Ishikawa (cell line): ENCODE results near the gene C2CD2.

Source experiments
- CEBPB ChIP-seq: IDR thresholded peaks from 2 replicates; pipeline ENCODE4 v1.6.1; 2012
- CREB1 ChIP-seq: IDR thresholded peaks from 2 replicates; pipeline ENCODE4 v1.6.1; 2012; ENCODE audit warnings: low read depth
- EGR1 ChIP-seq: IDR thresholded peaks from 2 replicates; pipeline ENCODE4 v1.6.1; 2012
- EP300 ChIP-seq: IDR thresholded peaks from 2 replicates; pipeline ENCODE4 v1.6.1; 2012; ENCODE audit warnings: borderline replicate concordance
- FOXM1 ChIP-seq: IDR thresholded peaks from 2 replicates; pipeline ENCODE4 v1.6.1; 2012; ENCODE audit warnings: low read depth, borderline replicate concordance
- NFIC ChIP-seq: IDR thresholded peaks from 2 replicates; pipeline ENCODE4 v1.6.1; 2012
- RAD21 ChIP-seq: IDR thresholded peaks from 2 replicates; pipeline ENCODE4 v1.6.1; 2012; ENCODE audit warnings: low read depth
- REST ChIP-seq: IDR thresholded peaks from 2 replicates; pipeline ENCODE4 v1.6.1; 2012; ENCODE audit warnings: low read depth, mild to moderate bottlenecking
- TAF1 ChIP-seq: IDR thresholded peaks from 2 replicates; pipeline ENCODE4 v1.6.1; 2012; ENCODE audit warnings: low read depth, mild to moderate bottlenecking
- TCF12 ChIP-seq: IDR thresholded peaks from 2 replicates; pipeline ENCODE4 v1.6.1; 2012; ENCODE audit warnings: low read depth
- TEAD4 ChIP-seq: IDR thresholded peaks from 2 replicates; pipeline ENCODE4 v1.6.1; 2012
- USF1 ChIP-seq: IDR thresholded peaks from 2 replicates; pipeline ENCODE4 v1.6.1; 2012
- YY1 ChIP-seq: IDR thresholded peaks from 2 replicates; pipeline ENCODE4 v1.6.1; 2012; ENCODE audit warnings: low read depth
- ZBTB7A ChIP-seq: IDR thresholded peaks from 2 replicates; pipeline ENCODE4 v1.6.1; 2012; ENCODE audit warnings: low read depth
- TF ChIP-seq, protein P1 (sequence below): IDR thresholded peaks from 2 replicates; pipeline ENCODE4 v1.6.1; 2012

C2CD2 gene

GRCh38 chr21:41885341-41886024 is 68.3 kb downstream of the C2CD2 start:
- TF ChIP-seq RAD21 (no peak), ZBTB7A (no peak), CREB1 (no peak), FOXM1 (no peak), TCF12 (no peak), YY1 (no peak), REST (no peak), TAF1 (no peak), TEAD4 (no peak), CEBPB (no peak), USF1 (no peak), EGR1 (no peak), NFIC (no peak), EP300 (no peak)
- TF ChIP-seq, protein P1, sequence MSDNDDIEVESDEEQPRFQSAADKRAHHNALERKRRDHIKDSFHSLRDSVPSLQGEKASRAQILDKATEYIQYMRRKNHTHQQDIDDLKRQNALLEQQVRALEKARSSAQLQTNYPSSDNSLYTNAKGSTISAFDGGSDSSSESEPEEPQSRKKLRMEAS: no peak

- TF ChIP-seq TCF12 (no peak), CREB1 (no peak), YY1 (no peak), CEBPB (no peak), ZBTB7A (no peak), USF1 (no peak), TEAD4 (no peak), NFIC (no peak), EP300 (no peak), FOXM1 (no peak), EGR1 (no peak), TAF1 (no peak), RAD21 (no peak), REST (no peak)
- TF ChIP-seq, protein P1: no peak
These were observed 69.3 kb downstream of the C2CD2 start for GRCh38 chr21:41884501-41885030.

DNA sequence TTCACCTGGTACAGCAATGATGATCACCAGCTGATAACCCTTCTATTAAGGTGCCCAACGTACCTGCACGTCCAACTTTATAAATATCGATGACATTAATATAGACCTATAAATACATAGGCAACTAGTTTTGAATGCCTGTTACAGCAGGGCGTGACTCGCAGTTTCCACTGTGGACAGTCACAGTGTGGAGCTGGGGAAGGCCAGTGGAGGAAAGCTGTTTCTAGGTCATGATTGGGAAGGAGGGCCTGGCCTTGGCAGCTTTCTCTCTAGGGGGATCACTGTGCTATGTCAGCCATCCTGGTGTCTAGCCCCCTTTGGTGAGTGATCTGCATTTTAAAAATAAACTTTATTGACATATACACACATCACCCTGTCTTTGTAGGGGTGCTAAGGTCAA is 70.2 kb downstream of the C2CD2 start:
- no peak for TF ChIP-seq CEBPB
- TF ChIP-seq, protein P1: no peak
- TF ChIP-seq NFIC: no peak
- TF ChIP-seq YY1: no peak
- TF ChIP-seq TAF1: no peak
- TF ChIP-seq TCF12: no peak
- TF ChIP-seq REST: no peak
- TF ChIP-seq ZBTB7A: no peak
- TF ChIP-seq USF1: no peak
- no peak for TF ChIP-seq EP300

GRCh38 chr21:41881051-41881450 is 72.8 kb downstream of the C2CD2 start:
- TF ChIP-seq NFIC: no peak
- no peak for TF ChIP-seq EP300
- TF ChIP-seq TCF12: no peak
- TF ChIP-seq REST: no peak
- no peak for TF ChIP-seq TEAD4
- no peak for TF ChIP-seq CEBPB
- TF ChIP-seq, protein P1: no peak
- no peak for TF ChIP-seq CREB1
- TF ChIP-seq YY1: no peak
- TF ChIP-seq USF1: no peak
- TF ChIP-seq EGR1: no peak
- no peak for TF ChIP-seq RAD21
- TF ChIP-seq ZBTB7A: no peak
- TF ChIP-seq FOXM1: no peak
- no peak for TF ChIP-seq TAF1
